ENCODE results near the gene RIBC2.

- TF ChIP-seq CTCF (IDR thresholded peaks at IDR 0.05) (no peak), POLR2A (IDR thresholded peaks at IDR 0.05) (no peak)
Measured at GRCh38 chr22:45468872-45469271, 55.4 kb downstream of the RIBC2 start.

All from breast epithelium (tissue), 3 donors.